22Rv1 (cell line): Measurements from ENCODE around the gene BMP7.

ENCODE experiments used
- H3K27ac ChIP-seq: fragments of 450-650 bp; 2 replicates; pipeline ENCODE4 v1.5.1; 2017
- CTCF ChIP-seq: fragments of 450-650 bp; IDR thresholded peaks from 2 replicates; pipeline ENCODE4 v1.5.1; 2017; ENCODE audit warnings: mild to moderate bottlenecking
- ZFX ChIP-seq: fragments of 450-650 bp; IDR thresholded peaks from 2 replicates; pipeline ENCODE4 v1.6.1; 2017; ENCODE audit warnings: antibody characterized with exemption, borderline replicate concordance

Gene BMP7

GRCh38 chr20:57124800-57125517, 141.5 kb downstream of the BMP7 start:
- TF ChIP-seq ZFX (no peak), CTCF (no peak)
- no peak overlapping the region for H3K27ac ChIP-seq

DNA sequence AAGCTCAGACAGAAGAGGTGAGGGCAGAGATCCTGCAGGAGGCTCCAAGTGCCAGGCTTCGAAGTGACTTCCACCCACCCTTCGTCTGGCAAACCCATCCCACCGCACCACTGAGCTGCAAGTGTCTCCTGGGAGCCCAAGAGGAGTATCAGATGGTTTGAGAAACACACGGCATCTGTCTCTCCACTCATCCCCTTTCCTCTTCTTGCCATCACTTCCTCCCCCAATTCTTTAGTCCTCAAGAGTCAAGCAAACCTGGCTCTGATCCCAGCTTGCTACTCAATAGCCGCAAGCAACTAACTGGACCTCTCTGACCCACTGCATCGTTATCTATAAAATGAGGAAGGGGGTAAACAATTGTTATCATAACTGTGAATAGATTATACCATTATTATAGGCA, 142.1 kb downstream of the BMP7 start:
- TF ChIP-seq CTCF (no peak), ZFX (no peak)
- H3K27ac ChIP-seq, result no peak overlapping the region

GRCh38 chr20:57123504-57123903, 142.9 kb downstream of the BMP7 start:
- TF ChIP-seq ZFX (no peak), CTCF (no peak)

DNA sequence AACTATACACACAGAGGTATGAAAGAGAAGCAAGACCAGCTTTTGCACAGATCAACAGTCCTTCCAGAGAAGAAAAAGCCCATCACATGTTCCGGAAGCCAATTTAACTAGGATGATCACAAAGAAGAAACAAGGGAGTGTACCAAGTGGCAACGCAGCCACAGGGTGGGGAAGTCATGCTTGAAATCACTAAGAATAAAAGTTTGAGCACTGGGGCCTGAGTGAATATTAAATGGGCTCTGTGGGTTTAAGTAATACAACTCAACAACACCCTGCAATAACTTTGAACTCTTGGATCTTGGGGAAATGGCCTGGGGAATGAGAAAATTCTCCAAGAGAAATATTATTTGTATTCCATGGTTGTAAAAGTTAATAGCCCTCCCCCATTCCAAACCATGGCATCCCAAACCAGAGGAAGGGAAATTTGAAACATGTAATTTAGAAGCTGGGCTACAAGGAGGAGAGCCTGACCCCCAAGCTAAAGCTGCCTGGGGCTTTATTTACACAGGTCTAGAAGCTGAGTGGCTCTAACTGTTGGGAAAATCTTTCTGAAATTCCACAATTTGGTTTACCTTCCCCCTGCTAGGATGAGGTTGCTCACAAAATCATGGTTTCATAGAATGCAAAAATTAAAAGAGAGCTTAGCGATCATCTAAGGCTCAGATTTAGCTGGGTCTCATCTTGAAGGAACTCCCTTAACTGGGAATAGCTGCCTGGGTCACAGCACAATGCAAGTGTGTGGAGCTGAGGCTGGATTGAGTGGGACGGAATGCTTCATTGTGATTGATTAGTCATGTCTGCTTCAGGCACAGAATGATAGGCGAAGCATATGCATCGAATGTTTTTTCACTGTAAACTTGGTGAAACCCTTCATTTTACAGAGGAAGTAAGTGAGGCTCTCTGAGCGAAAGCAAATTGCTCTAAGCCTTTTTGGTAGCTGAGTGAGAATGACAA, 143.6 kb downstream of the BMP7 start:
- no peak overlapping the region for H3K27ac ChIP-seq
- TF ChIP-seq CTCF (no peak), ZFX (no peak)

More at GRCh38 chr20:57123504-57123903, 142.9 kb downstream of the BMP7 start:
- no peak overlapping the region for H3K27ac ChIP-seq

DNA sequence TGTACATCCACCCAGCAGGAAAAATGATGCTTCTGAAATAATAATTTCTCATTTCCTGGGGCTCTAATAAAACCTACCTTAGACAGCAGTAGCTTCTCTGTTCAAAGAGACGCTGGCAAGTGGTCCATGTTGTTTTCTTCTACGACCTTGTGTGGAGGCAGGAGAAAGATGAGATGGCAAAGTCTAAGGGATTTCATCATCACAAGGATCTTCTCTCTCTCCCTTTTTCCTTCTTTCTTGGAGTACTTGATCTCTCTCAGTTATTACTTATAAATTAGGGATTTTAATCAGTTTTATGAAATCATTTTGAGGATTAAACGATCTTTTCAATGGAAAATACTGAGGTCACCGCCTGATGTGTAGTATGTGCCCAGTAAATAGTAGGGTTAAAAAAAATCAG, 147.5 kb downstream of the BMP7 start:
- H3K27ac ChIP-seq, result no peak overlapping the region
- TF ChIP-seq CTCF, result no peak
- no peak for TF ChIP-seq ZFX
